Keratinocyte (primary cell): ENCODE results near the gene GAMT. TPM values are rescaled to one million over a fixed set of nuclear protein-coding genes. Genes with fewer than 3 reads are reported as not detected.

Experiments used
- DNase-seq: peaks from one replicate; pipeline ENCODE4 v3.0.0-alpha.2; 2011; ENCODE audit warnings: low read depth, missing footprints, low spot score
- FAIRE-seq: peaks from 2 replicates; lab custom pipeline; 2011; peaks lifted over from hg19 to GRCh38; lab: Jason Lieb, UNC
- H2AFZ ChIP-seq: 2 replicates; pipeline ENCODE4 v1.6.0; 2012; ENCODE audit warnings: low read length, control low read depth, inconsistent platforms; ENCODE audit not compliant: control insufficient read depth
- H3K27ac ChIP-seq: 2 replicates; pipeline ENCODE4 v1.5.1; 2011; ENCODE audit warnings: low read length; ENCODE audit not compliant: control insufficient read depth, insufficient read depth
- H3K27me3 ChIP-seq: 3 replicates; pipeline ENCODE4 v1.6.0; 2011; ENCODE audit warnings: low read length; ENCODE audit not compliant: control insufficient read depth, insufficient read depth; ENCODE audit errors: extremely low read depth
- H3K36me3 ChIP-seq, 2 experiments: 2 replicates in 1 of 2; 3 replicates in 1 of 2; pipeline ENCODE4 v1.5.1; 2011; ENCODE audit warnings: low read length in 2 of 2, mild to moderate bottlenecking in 1 of 2; ENCODE audit not compliant: control insufficient read depth in 2 of 2, insufficient read depth in 2 of 2; ENCODE audit errors: extremely low read depth in 1 of 2
- H3K4me1 ChIP-seq: 3 replicates; pipeline ENCODE4 v1.5.1; 2011; ENCODE audit warnings: low read length; ENCODE audit not compliant: control insufficient read depth, insufficient read depth; ENCODE audit errors: extremely low read depth
- H3K4me2 ChIP-seq: 3 replicates; pipeline ENCODE4 v1.6.0; 2011; ENCODE audit warnings: low read depth, low read length; ENCODE audit not compliant: control insufficient read depth, insufficient read depth; ENCODE audit errors: extremely low read depth
- H3K4me3 ChIP-seq, 3 experiments: fragments of 200-600 bp in 1 of 3; sonication (generic) in 1 of 3; 2 replicates in 2 of 3; 3 replicates in 1 of 3; pipeline ENCODE4 v1.5.1; 2011 to 2016; ENCODE audit warnings: low read length in 3 of 3, mild to moderate bottlenecking in 3 of 3, control low read depth in 2 of 3, inconsistent platforms in 1 of 3, low read depth in 1 of 3, mixed read lengths in 1 of 3, mixed run types in 1 of 3, moderate library complexity in 1 of 3; ENCODE audit not compliant: control insufficient read depth in 2 of 3, insufficient read depth in 2 of 3; ENCODE audit errors: extremely low read depth in 1 of 3
- H3K79me2 ChIP-seq: 2 replicates; pipeline ENCODE4 v1.6.0; 2012; ENCODE audit warnings: low read length; ENCODE audit not compliant: control insufficient read depth, insufficient read depth
- H3K9ac ChIP-seq: 3 replicates; pipeline ENCODE4 v1.6.0; 2011; ENCODE audit warnings: low read length; ENCODE audit not compliant: control insufficient read depth, insufficient read depth; ENCODE audit errors: extremely low read depth
- H3K9me1 ChIP-seq: 3 replicates; pipeline ENCODE4 v1.6.0; 2011; ENCODE audit warnings: low read length; ENCODE audit not compliant: control insufficient read depth, insufficient read depth; ENCODE audit errors: extremely low read depth
- H3K9me3 ChIP-seq: 2 replicates; pipeline ENCODE4 v1.5.1; 2012; ENCODE audit warnings: low read depth, low read length; ENCODE audit not compliant: control insufficient read depth
- H4K20me1 ChIP-seq: 3 replicates; pipeline ENCODE4 v1.6.0; 2011; ENCODE audit warnings: low read length; ENCODE audit not compliant: control insufficient read depth, insufficient read depth; ENCODE audit errors: extremely low read depth
- EZH2 ChIP-seq: IDR thresholded peaks from one replicate; pipeline ENCODE4 v1.6.1; 2012; ENCODE audit warnings: inconsistent platforms, mild to moderate bottlenecking, low read length, moderate library complexity
- dilution Hi-C: fragments of 300-500 bp; cut with MboI; formaldehyde crosslinking; loops from one replicate; pipeline ENCODE4 v1.7.0; 2020; ENCODE audit warnings: low sequenced_read_pairs; ENCODE audit not compliant: extremely low pct_ligation_motif_present
- polyA plus RNA-seq, 5 experiments: library from polyadenylated mRNA; depleted of rRNA in 3 of 5; stranded (reverse) in 3 of 5; stranded (forward) in 1 of 5; unstranded in 1 of 5; fragments of >200 nt; gene quantifications; 1 replicate in 1 of 5; 2 replicates in 3 of 5; 3 replicates in 1 of 5; pipeline versions ENCODE4 v1.2.1 to v1.2.3, GENCODE V29; 2011 to 2012; ENCODE audit warnings: missing spikeins in 2 of 5, low read depth in 1 of 5, low replicate concordance in 1 of 5
- TF ChIP-seq, protein P1 (sequence below), 3 experiments: IDR thresholded peaks in 1 of 3; conservative IDR thresholded peaks in 1 of 3; optimal IDR thresholded peaks in 1 of 3; 2 replicates in 2 of 3; 3 replicates in 1 of 3; pipeline versions ENCODE3 to v1.5.1; 2011; ENCODE audit warnings: low read length in 3 of 3, mild to moderate bottlenecking in 3 of 3, moderate library complexity in 2 of 3, control low read depth in 1 of 3, inconsistent platforms in 1 of 3; ENCODE audit not compliant: insufficient read depth in 2 of 3; ENCODE audit errors: extremely low read depth in 1 of 3

Gene GAMT
- polyA plus RNA-seq, 1 donor (not counting 4 experiments of a cell fraction or from before 2014, with no cell fraction given) = 5.7 TPM

DNA sequence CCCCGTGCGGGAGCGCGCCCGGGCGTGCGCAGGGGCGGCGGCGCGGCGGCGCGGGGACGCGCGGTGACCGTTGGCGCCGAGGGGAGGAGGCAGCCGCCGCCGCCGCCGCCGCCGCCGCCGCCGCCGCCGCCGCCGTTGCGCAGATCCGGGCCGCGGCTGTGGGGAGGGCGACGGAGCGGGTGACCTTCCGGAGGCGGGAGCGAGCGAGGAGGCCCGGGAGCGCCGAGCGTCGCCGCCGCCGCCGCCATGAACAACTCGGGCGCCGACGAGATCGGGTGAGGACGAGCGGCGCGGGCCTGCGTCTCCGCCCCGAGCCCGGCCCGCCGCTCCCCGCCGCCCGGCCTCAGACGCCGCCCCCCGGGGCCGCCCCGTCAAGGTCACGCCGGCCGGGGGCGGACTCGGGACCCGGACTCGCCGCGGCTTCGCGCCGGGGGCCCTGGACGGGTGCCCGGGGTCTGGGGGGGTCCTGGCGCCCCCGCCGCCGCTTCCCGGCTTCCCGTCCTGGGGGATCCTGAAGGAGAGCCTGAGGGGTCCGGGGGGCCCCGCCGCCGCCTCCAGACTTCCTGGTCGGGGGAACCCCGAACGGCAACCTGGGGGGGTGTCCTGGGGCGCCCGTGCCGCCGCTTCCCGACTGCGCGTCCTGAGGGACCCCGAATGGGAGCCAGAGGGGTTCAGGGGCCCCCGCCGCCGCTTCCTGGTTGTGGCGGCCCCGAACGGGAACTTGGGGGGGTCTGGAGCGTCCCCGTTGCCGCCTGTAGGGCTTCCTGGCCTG is 6.4 kb upstream of the GAMT start, which contains the start of gene DAZAP1:
DAZAP1 (plus strand) TSS at position 59 of the 772 bp plus-strand sequence; CDS start at position 247, 188 bp downstream.
- TF ChIP-seq, protein P1, sequence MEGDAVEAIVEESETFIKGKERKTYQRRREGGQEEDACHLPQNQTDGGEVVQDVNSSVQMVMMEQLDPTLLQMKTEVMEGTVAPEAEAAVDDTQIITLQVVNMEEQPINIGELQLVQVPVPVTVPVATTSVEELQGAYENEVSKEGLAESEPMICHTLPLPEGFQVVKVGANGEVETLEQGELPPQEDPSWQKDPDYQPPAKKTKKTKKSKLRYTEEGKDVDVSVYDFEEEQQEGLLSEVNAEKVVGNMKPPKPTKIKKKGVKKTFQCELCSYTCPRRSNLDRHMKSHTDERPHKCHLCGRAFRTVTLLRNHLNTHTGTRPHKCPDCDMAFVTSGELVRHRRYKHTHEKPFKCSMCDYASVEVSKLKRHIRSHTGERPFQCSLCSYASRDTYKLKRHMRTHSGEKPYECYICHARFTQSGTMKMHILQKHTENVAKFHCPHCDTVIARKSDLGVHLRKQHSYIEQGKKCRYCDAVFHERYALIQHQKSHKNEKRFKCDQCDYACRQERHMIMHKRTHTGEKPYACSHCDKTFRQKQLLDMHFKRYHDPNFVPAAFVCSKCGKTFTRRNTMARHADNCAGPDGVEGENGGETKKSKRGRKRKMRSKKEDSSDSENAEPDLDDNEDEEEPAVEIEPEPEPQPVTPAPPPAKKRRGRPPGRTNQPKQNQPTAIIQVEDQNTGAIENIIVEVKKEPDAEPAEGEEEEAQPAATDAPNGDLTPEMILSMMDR (optimal IDR thresholded peaks at IDR 0.05 in 1 of 3, IDR thresholded peaks at IDR 0.05 in 1 of 3, conservative IDR thresholded peaks at IDR 0.05 in 1 of 3; ENCODE audit: extremely low read depth in 1 of 3, insufficient read depth in 2 of 3, low read length in 3 of 3) = no peak
- no peak for TF ChIP-seq EZH2
- Histone ChIP-seq H3K9me3 (no peaks in the 10 kb centered on the region), H3K27ac (peak within 1 kb of the TSS; percentile 86), H3K4me3 (peak within 1 kb of the TSS; percentile 75 to 79 (median 77)), H3K79me2 (peaks cover 50% of the 10 kb centered on the region), H3K27me3 (no peaks in the 10 kb centered on the region), H3K36me3 (peaks cover 4 to 14% of the 10 kb centered on the region in 2 experiments), H3K9ac (peak within 1 kb of the TSS; percentile 95), H3K4me2 (peak within 1 kb of the TSS; percentile 88), H3K4me1 (peaks cover 38% of the 10 kb centered on the region), H4K20me1 (peaks cover 39% of the 10 kb centered on the region), H3K9me1 (peaks cover 2% of the 10 kb centered on the region), H2AFZ (peak within 1 kb of the TSS; percentile 66)
- dilution Hi-C loops = no loop called here
- no peak for FAIRE-seq
- DNase-seq = no peak

DNA sequence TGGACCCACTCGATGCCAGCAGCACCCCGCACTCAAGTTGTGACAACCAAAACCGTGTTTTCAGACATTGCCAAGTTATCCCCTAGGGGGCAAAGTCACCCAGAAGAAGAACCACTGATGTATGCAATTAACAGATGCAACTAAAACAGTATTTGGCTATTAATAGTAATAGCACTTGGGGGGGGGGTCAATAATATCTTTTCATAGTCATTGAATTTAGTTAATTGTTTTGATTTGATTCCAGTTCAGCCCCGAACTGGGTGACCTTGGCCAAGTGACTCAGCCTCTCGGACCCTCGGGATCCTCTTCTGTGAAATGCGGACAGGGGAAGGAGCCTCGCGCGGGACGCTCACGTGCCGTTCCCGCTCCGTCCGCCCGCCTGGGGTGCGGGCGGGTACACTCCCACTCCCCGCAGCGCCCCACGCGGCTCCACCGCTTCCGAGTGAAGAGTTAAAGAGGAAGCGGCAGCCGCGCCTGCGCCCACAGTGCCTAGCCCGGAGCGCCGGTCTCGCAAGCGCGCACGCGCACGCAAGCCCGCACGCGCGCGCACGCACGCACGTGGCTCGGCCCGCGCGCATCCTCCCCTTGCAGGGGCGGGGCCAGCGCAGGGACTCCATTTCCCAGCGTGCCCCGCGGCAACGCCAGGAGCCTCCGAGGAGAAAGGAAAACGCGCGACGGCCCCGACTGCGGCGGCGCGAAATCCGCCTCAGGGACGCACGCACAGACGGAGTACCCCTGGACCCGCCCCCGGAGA is 5.6 kb upstream of the GAMT start:
- Histone ChIP-seq H2AFZ (peak overlapping the region; percentile 66), H3K9me3 (no peaks in the 10 kb centered on the region), H3K4me1 (peaks cover 45% of the 10 kb centered on the region), H4K20me1 (peaks cover 32% of the 10 kb centered on the region), H3K27ac (peak overlapping the region; percentile 51), H3K79me2 (peaks cover 42% of the 10 kb centered on the region), H3K27me3 (no peaks in the 10 kb centered on the region), H3K4me2 (peak overlapping the region; percentile 60), H3K9me1 (peaks cover 2% of the 10 kb centered on the region), H3K36me3 (peaks cover 4 to 10% of the 10 kb centered on the region in 2 experiments), H3K4me3 (peak overlapping the region; percentile 46 to 69 (median 57)), H3K9ac (peak overlapping the region; percentile 68)
- TF ChIP-seq, protein P1 (optimal IDR thresholded peaks at IDR 0.05 in 1 of 3, IDR thresholded peaks at IDR 0.05 in 1 of 3, conservative IDR thresholded peaks at IDR 0.05 in 1 of 3; ENCODE audit: extremely low read depth in 1 of 3, insufficient read depth in 2 of 3, low read length in 3 of 3) = peak; percentile 32 to 52 (median 48)
- TF ChIP-seq EZH2 = no peak
- DNase-seq (peak; percentile 88), FAIRE-seq (peak; percentile 32)
- dilution Hi-C loops = no loop called here
